RWPE2 (cell line): ENCODE data around the gene ARGLU1.

ENCODE experiments used
- ATAC-seq: fragments of 200-7000 bp; cut with Tn5 transposase; 3 replicates; pipeline ENCODE4 v1.9.1; 2021; ENCODE audit warnings: low read depth
- DNase-seq: peaks from one replicate; pipeline ENCODE4 v3.0.0-alpha.2; 2020; ENCODE audit warnings: low spot score
- H3K27ac ChIP-seq: fragments of 450-650 bp; 2 replicates; pipeline ENCODE4 v1.5.1; 2017; ENCODE audit warnings: mild to moderate bottlenecking; ENCODE audit not compliant: poor library complexity, severe bottlenecking
- H3K27me3 ChIP-seq: fragments of 250-450 bp; sonication (Bioruptor Pico); 2 replicates; pipeline ENCODE4 v1.5.1; 2021; ENCODE audit warnings: mild to moderate bottlenecking, moderate library complexity; ENCODE audit not compliant: insufficient read depth, poor library complexity, severe bottlenecking
- H3K36me3 ChIP-seq: fragments of 250-450 bp; sonication (Bioruptor Pico); 2 replicates; pipeline ENCODE4 v1.5.1; 2020; ENCODE audit warnings: low read depth, mild to moderate bottlenecking, moderate library complexity
- H3K4me1 ChIP-seq: fragments of 250-450 bp; sonication (Bioruptor Pico); 2 replicates; pipeline ENCODE4 v1.5.1; 2021; ENCODE audit warnings: mild to moderate bottlenecking, moderate library complexity; ENCODE audit not compliant: insufficient read depth, poor library complexity, severe bottlenecking
- H3K4me3 ChIP-seq: fragments of 250-450 bp; sonication (Bioruptor Pico); 2 replicates; pipeline ENCODE4 v1.5.1; 2021; ENCODE audit warnings: mild to moderate bottlenecking, moderate library complexity; ENCODE audit not compliant: severe bottlenecking
- H3K9me3 ChIP-seq: fragments of 250-450 bp; sonication (Bioruptor Pico); 2 replicates; pipeline ENCODE4 v1.5.1; 2021; ENCODE audit warnings: mild to moderate bottlenecking, moderate library complexity; ENCODE audit not compliant: severe bottlenecking
- TF ChIP-seq, protein P1 (sequence below): fragments of 450-650 bp; IDR thresholded peaks from one replicate; pipeline ENCODE4 v1.5.1; 2017; ENCODE audit warnings: mild to moderate bottlenecking, moderate library complexity; ENCODE audit not compliant: poor library complexity, severe bottlenecking

Gene ARGLU1

DNA sequence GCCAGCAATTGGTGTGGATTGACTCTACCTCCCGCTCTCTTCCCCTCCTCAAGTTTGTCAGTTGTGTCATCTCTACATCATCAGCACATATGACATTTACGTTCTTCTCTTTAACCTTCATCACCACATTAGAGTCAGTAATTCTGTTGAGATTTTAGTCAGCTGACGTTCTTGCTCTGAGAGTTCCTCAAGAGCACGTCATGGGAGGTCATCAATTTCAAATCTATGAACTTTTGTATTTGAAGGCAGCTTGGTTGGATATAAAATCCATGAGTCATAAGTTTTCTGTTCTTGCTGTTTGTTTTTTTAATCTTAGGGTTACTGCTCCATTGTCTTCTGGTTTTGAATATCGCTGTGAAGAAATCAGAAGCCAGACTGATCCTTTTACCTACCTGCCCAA lies 21.8 kb upstream of the ARGLU1 start:
- H3K4me1 ChIP-seq, result no peaks in the 10 kb centered on the region
- no peaks in the 10 kb centered on the region for H3K27me3 ChIP-seq
- H3K36me3 ChIP-seq, result no peaks in the 10 kb centered on the region
- DNase-seq (no peak), ATAC-seq (no peak)
- H3K4me3 ChIP-seq, result no peak overlapping the region
- no peaks in the 10 kb centered on the region for H3K9me3 ChIP-seq
- TF ChIP-seq, protein P1, sequence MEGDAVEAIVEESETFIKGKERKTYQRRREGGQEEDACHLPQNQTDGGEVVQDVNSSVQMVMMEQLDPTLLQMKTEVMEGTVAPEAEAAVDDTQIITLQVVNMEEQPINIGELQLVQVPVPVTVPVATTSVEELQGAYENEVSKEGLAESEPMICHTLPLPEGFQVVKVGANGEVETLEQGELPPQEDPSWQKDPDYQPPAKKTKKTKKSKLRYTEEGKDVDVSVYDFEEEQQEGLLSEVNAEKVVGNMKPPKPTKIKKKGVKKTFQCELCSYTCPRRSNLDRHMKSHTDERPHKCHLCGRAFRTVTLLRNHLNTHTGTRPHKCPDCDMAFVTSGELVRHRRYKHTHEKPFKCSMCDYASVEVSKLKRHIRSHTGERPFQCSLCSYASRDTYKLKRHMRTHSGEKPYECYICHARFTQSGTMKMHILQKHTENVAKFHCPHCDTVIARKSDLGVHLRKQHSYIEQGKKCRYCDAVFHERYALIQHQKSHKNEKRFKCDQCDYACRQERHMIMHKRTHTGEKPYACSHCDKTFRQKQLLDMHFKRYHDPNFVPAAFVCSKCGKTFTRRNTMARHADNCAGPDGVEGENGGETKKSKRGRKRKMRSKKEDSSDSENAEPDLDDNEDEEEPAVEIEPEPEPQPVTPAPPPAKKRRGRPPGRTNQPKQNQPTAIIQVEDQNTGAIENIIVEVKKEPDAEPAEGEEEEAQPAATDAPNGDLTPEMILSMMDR, result no peak
- no peak overlapping the region for H3K27ac ChIP-seq

DNA sequence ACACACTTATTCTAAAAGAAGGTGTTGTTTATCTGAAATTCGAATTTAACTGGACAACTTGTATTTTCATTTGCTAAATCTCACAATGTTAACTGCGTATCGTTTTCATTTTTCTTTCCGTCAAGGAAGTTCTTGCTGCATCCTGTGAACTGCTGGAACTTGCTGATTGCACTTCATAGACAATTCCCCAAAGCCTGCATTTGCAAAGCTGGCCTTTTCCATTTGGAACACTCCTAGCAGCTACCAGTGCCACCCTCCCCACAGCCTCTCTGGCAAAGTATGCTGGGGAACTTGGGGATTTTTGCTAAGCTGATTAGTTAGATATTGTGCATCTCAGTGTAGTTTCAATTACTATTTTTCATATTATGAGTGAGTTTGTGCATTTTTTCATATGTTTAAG lies 20.4 kb upstream of the ARGLU1 start:
- TF ChIP-seq, protein P1, result no peak
- H3K27me3 ChIP-seq, result no peaks in the 10 kb centered on the region
- ATAC-seq, result no peak
- no peaks in the 10 kb centered on the region for H3K9me3 ChIP-seq
- no peak overlapping the region for H3K4me3 ChIP-seq
- no peak overlapping the region for H3K27ac ChIP-seq
- no peak for DNase-seq
- H3K36me3 ChIP-seq, result no peaks in the 10 kb centered on the region
- no peaks in the 10 kb centered on the region for H3K4me1 ChIP-seq

DNA sequence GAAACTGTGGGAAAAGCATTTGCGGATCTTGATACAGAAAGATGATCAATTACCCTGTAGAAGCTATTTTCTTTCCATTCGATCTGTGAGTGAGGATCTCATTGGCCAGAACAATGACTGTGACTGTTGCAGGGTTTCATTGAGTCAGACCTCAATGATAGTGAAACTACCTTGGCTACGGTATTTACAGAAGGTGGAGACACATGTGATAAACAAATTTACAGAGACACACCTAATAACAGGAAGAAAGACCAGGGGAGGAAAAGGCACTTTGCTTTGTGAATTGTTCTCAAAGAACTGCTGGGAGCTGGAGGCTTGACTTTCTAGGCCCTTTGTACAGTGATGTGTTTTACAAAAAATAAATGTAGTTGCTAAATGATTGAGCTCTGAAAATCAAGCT lies 19.9 kb upstream of the ARGLU1 start:
- no peak overlapping the region for H3K4me3 ChIP-seq
- no peaks in the 10 kb centered on the region for H3K9me3 ChIP-seq
- H3K36me3 ChIP-seq, result no peaks in the 10 kb centered on the region
- H3K27ac ChIP-seq, result no peak overlapping the region
- no peaks in the 10 kb centered on the region for H3K4me1 ChIP-seq
- ATAC-seq (no peak), DNase-seq (no peak)
- TF ChIP-seq, protein P1, result no peak
- no peaks in the 10 kb centered on the region for H3K27me3 ChIP-seq

DNA sequence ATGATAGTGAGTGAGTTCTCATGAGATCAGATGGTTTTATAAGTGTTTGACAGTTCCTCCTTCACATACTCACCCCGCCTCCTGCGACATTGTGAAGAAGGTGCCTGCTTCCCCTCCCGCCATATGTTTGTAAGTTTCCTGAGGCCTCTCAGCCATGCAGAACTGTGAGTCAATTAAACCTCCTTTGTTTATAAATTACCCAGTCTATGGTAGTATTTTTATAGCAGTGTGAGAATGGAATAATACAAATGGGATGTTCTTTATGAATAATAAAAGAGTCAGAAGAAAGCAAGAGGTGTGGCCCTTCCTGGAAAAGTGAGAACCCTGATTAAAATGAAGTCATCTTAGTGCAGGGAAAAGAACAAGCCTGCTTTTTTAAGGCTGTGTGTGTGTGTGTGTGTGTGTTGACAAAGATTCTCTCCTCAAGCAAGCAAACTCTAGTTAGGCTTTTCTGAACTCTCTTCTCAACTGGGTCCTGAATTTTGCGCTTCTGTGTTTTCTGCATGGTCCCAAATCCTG lies 18.8 kb upstream of the ARGLU1 start:
- no peak overlapping the region for H3K4me3 ChIP-seq
- DNase-seq, result no peak
- ATAC-seq, result no peak
- TF ChIP-seq, protein P1, result no peak
- H3K4me1 ChIP-seq, result no peaks in the 10 kb centered on the region
- H3K9me3 ChIP-seq, result no peaks in the 10 kb centered on the region
- H3K36me3 ChIP-seq, result no peaks in the 10 kb centered on the region
- H3K27ac ChIP-seq, result no peak overlapping the region
- H3K27me3 ChIP-seq, result no peaks in the 10 kb centered on the region

DNA sequence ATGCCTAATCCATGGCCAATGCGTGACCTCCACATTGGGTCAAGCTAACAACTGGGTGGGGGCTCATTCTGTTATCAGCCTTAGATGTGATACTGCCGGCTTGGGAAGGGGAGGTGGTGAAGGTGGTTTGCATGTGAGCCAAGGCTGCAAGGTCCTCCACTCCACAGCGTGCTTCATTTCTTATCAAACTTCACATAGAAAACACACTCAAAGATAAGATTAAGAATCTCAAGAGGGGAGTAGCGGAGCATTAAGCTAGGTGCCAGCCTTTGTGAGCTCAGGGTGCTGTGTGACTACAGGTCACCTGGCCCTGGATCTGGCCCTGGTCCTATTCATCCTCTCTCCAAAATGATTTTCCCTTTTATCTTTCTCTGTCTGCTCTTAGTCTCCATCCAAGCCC lies 13.3 kb upstream of the ARGLU1 start:
- ATAC-seq, result no peak
- DNase-seq, result no peak
- TF ChIP-seq, protein P1, result no peak

More for the DNA sequence above, 13.3 kb upstream of the ARGLU1 start:
- Histone ChIP-seq H3K27me3 (no peaks in the 10 kb centered on the region), H3K27ac (no peak overlapping the region), H3K4me3 (no peak overlapping the region), H3K4me1 (no peaks in the 10 kb centered on the region), H3K9me3 (no peaks in the 10 kb centered on the region), H3K36me3 (no peaks in the 10 kb centered on the region)
